Naive thymus-derived CD4-positive, alpha-beta T cell (primary cell): ENCODE data around the gene SMR3A. TPM values are rescaled to one million over a fixed set of nuclear protein-coding genes. Genes with fewer than 3 reads are reported as not detected.

ENCODE experiments used
- ATAC-seq: fragments of 150-1000 bp; cut with Tn5 transposase; 2 replicates; pipeline ENCODE4 v1.10.0; 2021; ENCODE audit warnings: mild to moderate bottlenecking, moderate library complexity
- CTCF ChIA-PET: fragments of 350-600 bp; sonication (Branson Sonifier 250); formaldehyde crosslinking; loops from one replicate; lab custom pipeline; 2021; ENCODE audit warnings: antibody characterized with exemption; lab: Charles Lee
- POLR2A ChIA-PET: fragments of 350-600 bp; sonication (Branson Sonifier 250); formaldehyde crosslinking; loops from one replicate; lab custom pipeline; 2021; ENCODE audit warnings: antibody characterized with exemption, inconsistent platforms; lab: Charles Lee
- DNase-seq, 9 donors: peaks; one replicate each; pipeline versions ENCODE4 v3.0.0 to v3.0.0-alpha.2; 2020 to 2022; ENCODE audit warnings: mixed read lengths in 1 of 9
- H3K27ac ChIP-seq: one replicate; pipeline ENCODE4 v1.7.0; 2013; ENCODE audit warnings: mild to moderate bottlenecking, low read depth, low read length, moderate library complexity
- H3K27me3 ChIP-seq, 2 donors: one replicate each; pipeline ENCODE4 v1.7.0; 2013; ENCODE audit warnings: low read length in 2 of 2, mild to moderate bottlenecking in 2 of 2, moderate library complexity in 2 of 2; ENCODE audit not compliant: control insufficient read depth in 2 of 2, insufficient read depth in 2 of 2
- H3K36me3 ChIP-seq, 3 experiments: 1 replicate in 2 of 3; 2 replicates in 1 of 3; pipeline ENCODE4 v1.7.0; 2013; ENCODE audit warnings: low read length in 3 of 3, mild to moderate bottlenecking in 3 of 3, moderate library complexity in 1 of 3; ENCODE audit not compliant: insufficient read depth in 3 of 3, control insufficient read depth in 2 of 3
- H3K4me1 ChIP-seq, 2 donors: one replicate each; pipeline ENCODE4 v1.7.0; 2013; ENCODE audit warnings: low read length in 2 of 2, mild to moderate bottlenecking in 2 of 2, moderate library complexity in 1 of 2; ENCODE audit not compliant: control insufficient read depth in 2 of 2, insufficient read depth in 2 of 2
- H3K4me3 ChIP-seq: 2 replicates; pipeline ENCODE4 v1.7.0; 2013; ENCODE audit warnings: mild to moderate bottlenecking, low read length
- H3K9me3 ChIP-seq, 3 experiments: 1 replicate in 2 of 3; 2 replicates in 1 of 3; pipeline ENCODE4 v1.7.0; 2013; ENCODE audit warnings: low read length in 3 of 3; ENCODE audit not compliant: control insufficient read depth in 2 of 3
- H3K27ac Mint-ChIP-seq, 9 donors: one replicate each; pipeline ENCODE4 v1.8.0; 2020 to 2022; ENCODE audit warnings: mixed read lengths in 9 of 9, mild to moderate bottlenecking in 8 of 9, moderate library complexity in 5 of 9, inconsistent platforms in 2 of 9
- H3K27me3 Mint-ChIP-seq, 5 donors: one replicate each; pipeline ENCODE4 v1.8.0; 2021 to 2022; ENCODE audit warnings: mixed read lengths in 5 of 5, mild to moderate bottlenecking in 1 of 5
- H3K36me3 Mint-ChIP-seq, 5 donors: one replicate each; pipeline ENCODE4 v1.8.0; 2020 to 2022; ENCODE audit warnings: mixed read lengths in 5 of 5, mild to moderate bottlenecking in 3 of 5, inconsistent platforms in 1 of 5
- H3K4me1 Mint-ChIP-seq, 7 donors: one replicate each; pipeline ENCODE4 v1.8.0; 2020 to 2022; ENCODE audit warnings: mixed read lengths in 7 of 7, mild to moderate bottlenecking in 3 of 7, inconsistent platforms in 1 of 7
- H3K4me3 Mint-ChIP-seq, 10 donors: one replicate each; pipeline ENCODE4 v1.8.0; 2020 to 2022; ENCODE audit warnings: mild to moderate bottlenecking in 10 of 10, mixed read lengths in 10 of 10, moderate library complexity in 6 of 10, inconsistent platforms in 2 of 10
- H3K9me3 Mint-ChIP-seq, 11 donors: one replicate each; pipeline ENCODE4 v1.8.0; 2020 to 2022; ENCODE audit warnings: mixed read lengths in 11 of 11, mild to moderate bottlenecking in 4 of 11, inconsistent platforms in 1 of 11, moderate library complexity in 1 of 11
- intact Hi-C, 2 donors: fragments of 100-400 bp; cut with micrococcal nuclease; formaldehyde crosslinking; loops; one replicate each; pipeline ENCODE4 v1.15.1; 2023
- polyA plus RNA-seq, 2 donors: library from polyadenylated mRNA; unstranded; fragments of 300-500 nt; fragmentation: Illumina TruSeq; gene quantifications; one replicate each; pipeline ENCODE4 v1.2.3, GENCODE V29; 2021
- total RNA-seq, 6 experiments: library from RNA in 5 of 6; stranded (reverse) in 5 of 6; gene quantifications; 1 replicate in 5 of 6; 2 replicates in 1 of 6; pipeline ENCODE4 v1.2.3 and lab custom pipeline; 2021 to 2026

The SMR3A gene
- total and polyA plus RNA-seq, 7 experiments from 2014 or later: not detected

GRCh38 chr4:70356185-70356584 is 4.4 kb upstream of the SMR3A start:
- no peaks in the 10 kb centered on the region for H3K27me3 ChIP-seq
- H3K36me3 ChIP-seq: no peaks in the 10 kb centered on the region

GRCh38 chr4:70359115-70359661 is 1.4 kb upstream of the SMR3A start:
- no peaks in the 10 kb centered on the region for H3K4me1 ChIP-seq
- no peaks in the 10 kb centered on the region for H3K27me3 ChIP-seq
- ChIA-PET POLR2A (no interaction called here), CTCF (no interaction called here)
- no peaks in the 10 kb centered on the region for H3K36me3 ChIP-seq
- H3K4me3 ChIP-seq: no peak overlapping the region
- DNase-seq (no peak), ATAC-seq (no peak)
- H3K27ac ChIP-seq: no peak overlapping the region
- Mint-ChIP-seq H3K4me3 (no peak overlapping the region), H3K27me3 (no peaks in the 10 kb centered on the region), H3K36me3 (no peaks in the 10 kb centered on the region), H3K4me1 (no peaks in the 10 kb centered on the region), H3K27ac (no peak overlapping the region), H3K9me3 (peaks cover 0 to 3% (median 0%) of the 10 kb centered on the region in 11 donors)
- no peaks in the 10 kb centered on the region for H3K9me3 ChIP-seq
- intact Hi-C loops: no loop called here

More at GRCh38 chr4:70356185-70356584, 4.4 kb upstream of the SMR3A start:
- H3K27me3 Mint-ChIP-seq: peaks cover 0 to 5% (median 0%) of the 10 kb centered on the region in 5 donors
- H3K9me3 ChIP-seq: no peaks in the 10 kb centered on the region
- ChIA-PET POLR2A (no interaction called here), CTCF (interaction anchor here (0.6 kb wide), 1 partner anchor 1212 kb away, joined by 3 read pairs; no protein-coding TSS in a partner anchor)
- intact Hi-C loops: no loop called here
- H3K27ac Mint-ChIP-seq: no peak overlapping the region
- H3K4me3 ChIP-seq: no peak overlapping the region
- no peaks in the 10 kb centered on the region for H3K4me1 ChIP-seq
- no peak for ATAC-seq
- no peak for DNase-seq
- no peaks in the 10 kb centered on the region for H3K4me1 Mint-ChIP-seq
- no peak overlapping the region for H3K4me3 Mint-ChIP-seq
- no peak overlapping the region for H3K27ac ChIP-seq
- peaks cover 0 to 3% (median 0%) of the 10 kb centered on the region in 11 donors for H3K9me3 Mint-ChIP-seq
- H3K36me3 Mint-ChIP-seq: no peaks in the 10 kb centered on the region

- peaks cover 0 to 3% (median 0%) of the 10 kb centered on the region in 5 donors for H3K27me3 Mint-ChIP-seq
- H3K9me3 ChIP-seq: no peaks in the 10 kb centered on the region
- H3K4me3 Mint-ChIP-seq: no peak overlapping the region
- no peaks in the 10 kb centered on the region for H3K4me1 Mint-ChIP-seq
- no peak for DNase-seq
- H3K27me3 ChIP-seq: no peaks in the 10 kb centered on the region
- no peaks in the 10 kb centered on the region for H3K36me3 Mint-ChIP-seq
- no peak overlapping the region for H3K4me3 ChIP-seq
- POLR2A ChIA-PET: no interaction called here
- no peaks in the 10 kb centered on the region for H3K4me1 ChIP-seq
- H3K27ac Mint-ChIP-seq: no peak overlapping the region
- no peak for ATAC-seq
- no peaks in the 10 kb centered on the region for H3K36me3 ChIP-seq
- CTCF ChIA-PET: no interaction called here
- no peak overlapping the region for H3K27ac ChIP-seq
- intact Hi-C loops: no loop called here
- peaks cover 0 to 3% (median 0%) of the 10 kb centered on the region in 11 donors for H3K9me3 Mint-ChIP-seq
Observed at GRCh38 chr4:70364002-70364401, 3.4 kb downstream of the SMR3A start.

GRCh38 chr4:70365479-70365878 is 4.9 kb downstream of the SMR3A start:
- Histone ChIP-seq H3K36me3 (no peaks in the 10 kb centered on the region), H3K9me3 (no peaks in the 10 kb centered on the region), H3K27ac (no peak overlapping the region), H3K4me3 (no peak overlapping the region), H3K4me1 (no peaks in the 10 kb centered on the region), H3K27me3 (no peaks in the 10 kb centered on the region)
- DNase-seq: no peak
- ATAC-seq: no peak
- Mint-ChIP-seq H3K9me3 (peaks cover 0 to 3% (median 0%) of the 10 kb centered on the region in 11 donors), H3K4me3 (no peak overlapping the region), H3K4me1 (no peaks in the 10 kb centered on the region), H3K36me3 (no peaks in the 10 kb centered on the region), H3K27ac (no peak overlapping the region), H3K27me3 (peaks cover 0 to 3% (median 0%) of the 10 kb centered on the region in 5 donors)
- intact Hi-C loops: no loop called here
- ChIA-PET POLR2A (no interaction called here), CTCF (no interaction called here)

GRCh38 chr4:70367813-70368212 is 7.3 kb downstream of the SMR3A start:
- ChIA-PET CTCF (no interaction called here), POLR2A (no interaction called here)
- Mint-ChIP-seq H3K27me3 (peaks cover 0 to 3% (median 0%) of the 10 kb centered on the region in 5 donors), H3K36me3 (no peaks in the 10 kb centered on the region), H3K4me1 (no peaks in the 10 kb centered on the region), H3K9me3 (peaks cover 0 to 3% (median 0%) of the 10 kb centered on the region in 11 donors), H3K4me3 (no peak overlapping the region), H3K27ac (no peak overlapping the region)
- no peaks in the 10 kb centered on the region for H3K9me3 ChIP-seq
- H3K27me3 ChIP-seq: no peaks in the 10 kb centered on the region
- H3K4me1 ChIP-seq: no peaks in the 10 kb centered on the region
- no peak overlapping the region for H3K4me3 ChIP-seq
- no peak for DNase-seq
- intact Hi-C loops: no loop called here
- H3K27ac ChIP-seq: no peak overlapping the region
- ATAC-seq: no peak
- H3K36me3 ChIP-seq: no peaks in the 10 kb centered on the region

GRCh38 chr4:70371987-70372386 is 11.4 kb downstream of the SMR3A start:
- intact Hi-C loops: no loop called here
- CTCF ChIA-PET: no interaction called here
- Histone ChIP-seq H3K36me3 (no peaks in the 10 kb centered on the region), H3K27me3 (no peaks in the 10 kb centered on the region), H3K4me1 (no peaks in the 10 kb centered on the region), H3K4me3 (no peak overlapping the region), H3K27ac (no peak overlapping the region), H3K9me3 (no peaks in the 10 kb centered on the region)
- peaks cover 0 to 11% (median 0%) of the 10 kb centered on the region in 5 donors for H3K27me3 Mint-ChIP-seq
- ATAC-seq (no peak), DNase-seq (no peak)
- POLR2A ChIA-PET: no interaction called here
- no peak overlapping the region for H3K4me3 Mint-ChIP-seq
- no peaks in the 10 kb centered on the region for H3K36me3 Mint-ChIP-seq
- H3K4me1 Mint-ChIP-seq: no peaks in the 10 kb centered on the region
- peaks cover 0 to 4% (median 0%) of the 10 kb centered on the region in 11 donors for H3K9me3 Mint-ChIP-seq
- no peak overlapping the region for H3K27ac Mint-ChIP-seq

GRCh38 chr4:70372760-70373159 is 12.2 kb downstream of the SMR3A start:
- ChIA-PET POLR2A (no interaction called here), CTCF (no interaction called here)
- Histone ChIP-seq H3K27ac (no peak overlapping the region), H3K9me3 (no peaks in the 10 kb centered on the region), H3K27me3 (no peaks in the 10 kb centered on the region), H3K4me1 (no peaks in the 10 kb centered on the region), H3K4me3 (no peak overlapping the region), H3K36me3 (no peaks in the 10 kb centered on the region)
- Mint-ChIP-seq H3K27ac (no peak overlapping the region), H3K36me3 (no peaks in the 10 kb centered on the region), H3K27me3 (peaks cover 0 to 11% (median 0%) of the 10 kb centered on the region in 5 donors), H3K4me1 (no peaks in the 10 kb centered on the region), H3K4me3 (no peak overlapping the region), H3K9me3 (peaks cover 0 to 4% (median 0%) of the 10 kb centered on the region in 11 donors)
- ATAC-seq (no peak), DNase-seq (no peak)
- intact Hi-C loops: no loop called here
